ENCODE measurements around the gene KIF4A.

DNA sequence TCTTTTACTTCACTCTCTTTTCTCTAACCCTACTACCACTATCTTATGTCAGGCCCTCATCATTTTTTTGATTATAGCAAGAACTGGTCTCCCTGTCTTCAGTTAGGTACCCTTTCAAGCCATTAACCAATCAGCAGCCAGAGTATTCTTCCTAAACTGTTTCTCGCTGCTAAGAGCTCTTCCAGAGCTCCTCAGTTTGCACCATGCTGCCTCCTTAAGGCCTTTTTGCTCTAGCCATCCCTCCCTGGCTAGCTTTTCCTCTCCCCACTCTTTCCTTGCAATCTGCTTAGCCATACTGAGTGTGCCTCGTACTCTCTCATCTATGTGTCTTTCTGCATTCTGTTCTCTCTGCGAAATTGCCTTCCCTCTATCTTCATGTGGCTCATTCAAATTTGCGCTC is 32.9 kb downstream of the KIF4A start:
- TF ChIP-seq, protein P1, sequence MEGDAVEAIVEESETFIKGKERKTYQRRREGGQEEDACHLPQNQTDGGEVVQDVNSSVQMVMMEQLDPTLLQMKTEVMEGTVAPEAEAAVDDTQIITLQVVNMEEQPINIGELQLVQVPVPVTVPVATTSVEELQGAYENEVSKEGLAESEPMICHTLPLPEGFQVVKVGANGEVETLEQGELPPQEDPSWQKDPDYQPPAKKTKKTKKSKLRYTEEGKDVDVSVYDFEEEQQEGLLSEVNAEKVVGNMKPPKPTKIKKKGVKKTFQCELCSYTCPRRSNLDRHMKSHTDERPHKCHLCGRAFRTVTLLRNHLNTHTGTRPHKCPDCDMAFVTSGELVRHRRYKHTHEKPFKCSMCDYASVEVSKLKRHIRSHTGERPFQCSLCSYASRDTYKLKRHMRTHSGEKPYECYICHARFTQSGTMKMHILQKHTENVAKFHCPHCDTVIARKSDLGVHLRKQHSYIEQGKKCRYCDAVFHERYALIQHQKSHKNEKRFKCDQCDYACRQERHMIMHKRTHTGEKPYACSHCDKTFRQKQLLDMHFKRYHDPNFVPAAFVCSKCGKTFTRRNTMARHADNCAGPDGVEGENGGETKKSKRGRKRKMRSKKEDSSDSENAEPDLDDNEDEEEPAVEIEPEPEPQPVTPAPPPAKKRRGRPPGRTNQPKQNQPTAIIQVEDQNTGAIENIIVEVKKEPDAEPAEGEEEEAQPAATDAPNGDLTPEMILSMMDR (IDR thresholded peaks at IDR 0.05) = no peak
- TF ChIP-seq ZFX (IDR thresholded peaks at IDR 0.05; ENCODE audit: borderline replicate concordance) = no peak

Data from 22Rv1 (cell line).